ENCODE data around the gene SLC48A1.

DNA sequence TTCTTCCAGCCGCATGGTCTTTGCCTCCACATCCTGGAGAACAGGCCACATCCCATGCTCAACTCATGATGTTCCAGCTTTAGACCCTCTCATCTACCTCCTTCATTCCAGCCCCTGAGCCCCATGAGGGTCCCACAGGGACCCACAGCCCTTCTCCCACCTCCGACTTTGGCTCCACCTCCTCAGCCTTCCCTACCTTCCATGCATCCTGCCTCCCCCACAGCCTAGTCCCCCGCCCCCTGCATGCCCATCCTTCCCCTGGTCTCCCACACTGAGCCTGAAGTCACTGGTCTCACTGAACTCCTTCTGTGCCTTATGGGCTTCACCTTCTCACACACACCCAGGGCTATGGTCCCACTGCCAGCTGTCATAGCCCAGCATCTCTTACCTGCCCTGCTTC, 24.1 kb upstream of the SLC48A1 start:
- TF ChIP-seq SNAI2 (CRISPR knock-in tag; IDR thresholded peaks at IDR 0.05) (no peak), ZFP3 (CRISPR knock-in tag; IDR thresholded peaks at IDR 0.05) (no peak)
- TF ChIP-seq, protein P1, sequence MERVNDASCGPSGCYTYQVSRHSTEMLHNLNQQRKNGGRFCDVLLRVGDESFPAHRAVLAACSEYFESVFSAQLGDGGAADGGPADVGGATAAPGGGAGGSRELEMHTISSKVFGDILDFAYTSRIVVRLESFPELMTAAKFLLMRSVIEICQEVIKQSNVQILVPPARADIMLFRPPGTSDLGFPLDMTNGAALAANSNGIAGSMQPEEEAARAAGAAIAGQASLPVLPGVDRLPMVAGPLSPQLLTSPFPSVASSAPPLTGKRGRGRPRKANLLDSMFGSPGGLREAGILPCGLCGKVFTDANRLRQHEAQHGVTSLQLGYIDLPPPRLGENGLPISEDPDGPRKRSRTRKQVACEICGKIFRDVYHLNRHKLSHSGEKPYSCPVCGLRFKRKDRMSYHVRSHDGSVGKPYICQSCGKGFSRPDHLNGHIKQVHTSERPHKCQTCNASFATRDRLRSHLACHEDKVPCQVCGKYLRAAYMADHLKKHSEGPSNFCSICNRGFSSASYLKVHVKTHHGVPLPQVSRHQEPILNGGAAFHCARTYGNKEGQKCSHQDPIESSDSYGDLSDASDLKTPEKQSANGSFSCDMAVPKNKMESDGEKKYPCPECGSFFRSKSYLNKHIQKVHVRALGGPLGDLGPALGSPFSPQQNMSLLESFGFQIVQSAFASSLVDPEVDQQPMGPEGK (CRISPR knock-in tag; IDR thresholded peaks at IDR 0.05; ENCODE audit: borderline replicate concordance): no peak
- TF ChIP-seq, protein P2, sequence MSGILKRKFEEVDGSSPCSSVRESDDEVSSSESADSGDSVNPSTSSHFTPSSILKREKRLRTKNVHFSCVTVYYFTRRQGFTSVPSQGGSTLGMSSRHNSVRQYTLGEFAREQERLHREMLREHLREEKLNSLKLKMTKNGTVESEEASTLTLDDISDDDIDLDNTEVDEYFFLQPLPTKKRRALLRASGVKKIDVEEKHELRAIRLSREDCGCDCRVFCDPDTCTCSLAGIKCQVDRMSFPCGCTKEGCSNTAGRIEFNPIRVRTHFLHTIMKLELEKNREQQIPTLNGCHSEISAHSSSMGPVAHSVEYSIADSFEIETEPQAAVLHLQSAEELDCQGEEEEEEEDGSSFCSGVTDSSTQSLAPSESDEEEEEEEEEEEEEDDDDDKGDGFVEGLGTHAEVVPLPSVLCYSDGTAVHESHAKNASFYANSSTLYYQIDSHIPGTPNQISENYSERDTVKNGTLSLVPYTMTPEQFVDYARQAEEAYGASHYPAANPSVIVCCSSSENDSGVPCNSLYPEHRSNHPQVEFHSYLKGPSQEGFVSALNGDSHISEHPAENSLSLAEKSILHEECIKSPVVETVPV (CRISPR knock-in tag; IDR thresholded peaks at IDR 0.05): no peak
- TF ChIP-seq, protein P3, sequence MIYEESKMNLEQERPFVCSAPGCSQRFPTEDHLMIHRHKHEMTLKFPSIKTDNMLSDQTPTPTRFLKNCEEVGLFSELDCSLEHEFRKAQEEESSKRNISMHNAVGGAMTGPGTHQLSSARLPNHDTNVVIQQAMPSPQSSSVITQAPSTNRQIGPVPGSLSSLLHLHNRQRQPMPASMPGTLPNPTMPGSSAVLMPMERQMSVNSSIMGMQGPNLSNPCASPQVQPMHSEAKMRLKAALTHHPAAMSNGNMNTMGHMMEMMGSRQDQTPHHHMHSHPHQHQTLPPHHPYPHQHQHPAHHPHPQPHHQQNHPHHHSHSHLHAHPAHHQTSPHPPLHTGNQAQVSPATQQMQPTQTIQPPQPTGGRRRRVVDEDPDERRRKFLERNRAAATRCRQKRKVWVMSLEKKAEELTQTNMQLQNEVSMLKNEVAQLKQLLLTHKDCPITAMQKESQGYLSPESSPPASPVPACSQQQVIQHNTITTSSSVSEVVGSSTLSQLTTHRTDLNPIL (CRISPR knock-in tag; IDR thresholded peaks at IDR 0.05; ENCODE audit: low read depth): no peak

Data from SK-N-SH treated with all-trans-retinoic acid at 6 μM for 48 hours (cell line).